Measurements from ENCODE around the gene PCDHB3.
"Not testable (repeated sequence)": the region's sequence is repeated elsewhere in the genome, so short reads cannot be mapped to it uniquely, and the experiment has no call there.

Gene PCDHB3

GRCh38 chr5:141102070-141102469 lies 1.8 kb downstream of the PCDHB3 start:
- Histone ChIP-seq H3K4me3 (ENCODE audit: low read depth in 1 of 2, low read length in 2 of 2) (peak overlapping the region in 1 of 2 donors; percentile 57), H3K9me3 (ENCODE audit: control insufficient read depth in 1 of 2, low read length in 2 of 2) (peaks cover 15 to 31% of the 10 kb centered on the region in 2 donors)
- H3K27ac ChIP-seq (ENCODE audit: low read length); H3K27me3 ChIP-seq (ENCODE audit: low read depth, low read length); H3K36me3 ChIP-seq (ENCODE audit: control insufficient read depth in 1 of 2, insufficient read depth in 2 of 2, low read length in 2 of 2); H3K4me1 ChIP-seq (ENCODE audit: control insufficient read depth in 1 of 2, insufficient read depth in 2 of 2, low read length in 2 of 2): not testable (repeated sequence)

DNA sequence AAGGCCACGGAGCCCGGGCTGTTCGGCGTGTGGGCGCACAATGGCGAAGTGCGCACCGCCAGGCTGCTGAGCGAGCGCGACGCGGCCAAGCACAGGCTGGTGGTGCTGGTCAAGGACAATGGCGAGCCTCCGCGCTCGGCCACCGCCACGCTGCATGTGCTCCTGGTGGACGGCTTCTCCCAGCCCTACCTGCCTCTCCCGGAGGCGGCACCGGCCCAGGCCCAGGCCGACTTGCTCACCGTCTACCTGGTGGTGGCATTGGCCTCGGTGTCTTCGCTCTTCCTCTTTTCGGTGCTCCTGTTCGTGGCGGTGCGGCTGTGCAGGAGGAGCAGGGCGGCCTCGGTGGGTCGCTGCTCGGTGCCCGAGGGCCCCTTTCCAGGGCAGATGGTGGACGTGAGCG lies 2.2 kb downstream of the PCDHB3 start:
- H3K27ac ChIP-seq (ENCODE audit: low read length); H3K4me1 ChIP-seq (ENCODE audit: control insufficient read depth in 1 of 2, insufficient read depth in 2 of 2, low read length in 2 of 2); H3K27me3 ChIP-seq (ENCODE audit: low read depth, low read length); H3K36me3 ChIP-seq (ENCODE audit: control insufficient read depth in 1 of 2, insufficient read depth in 2 of 2, low read length in 2 of 2): not testable (repeated sequence)
- peaks cover 15 to 28% of the 10 kb centered on the region in 2 donors for H3K9me3 ChIP-seq (ENCODE audit: control insufficient read depth in 1 of 2, low read length in 2 of 2)
- peak overlapping the region in 1 of 2 donors; percentile 3 for H3K4me3 ChIP-seq (ENCODE audit: low read depth in 1 of 2, low read length in 2 of 2)

GRCh38 chr5:141105350-141105749 lies 5.1 kb downstream of the PCDHB3 start:
- H3K4me1 ChIP-seq (ENCODE audit: control insufficient read depth in 1 of 2, insufficient read depth in 2 of 2, low read length in 2 of 2): no peaks in the 10 kb centered on the region
- no peak overlapping the region for H3K4me3 ChIP-seq (ENCODE audit: low read depth in 1 of 2, low read length in 2 of 2)
- H3K27ac ChIP-seq (ENCODE audit: low read length): no peak overlapping the region
- peaks cover 6 to 38% of the 10 kb centered on the region in 2 donors for H3K9me3 ChIP-seq (ENCODE audit: control insufficient read depth in 1 of 2, low read length in 2 of 2)
- H3K27me3 ChIP-seq (ENCODE audit: low read depth, low read length): no peaks in the 10 kb centered on the region
- no peaks in the 10 kb centered on the region for H3K36me3 ChIP-seq (ENCODE audit: control insufficient read depth in 1 of 2, insufficient read depth in 2 of 2, low read length in 2 of 2)

DNA sequence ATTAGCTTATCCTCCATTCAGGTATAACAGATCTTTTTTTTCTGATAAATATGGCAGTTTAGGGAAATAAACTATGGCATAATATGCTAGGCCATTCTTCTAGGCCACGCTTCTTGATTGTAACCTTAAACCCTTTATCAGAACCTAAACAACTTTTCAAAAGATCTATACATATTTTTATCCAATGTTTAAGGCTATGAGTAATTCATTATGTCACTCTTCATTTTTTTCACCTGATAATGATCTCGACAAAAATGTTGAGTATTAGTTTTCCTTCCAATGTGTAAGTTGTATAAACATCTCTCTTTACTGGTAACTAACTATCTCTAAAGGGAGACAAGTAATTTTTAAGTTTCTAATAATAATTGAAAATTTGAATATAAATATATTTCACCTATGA lies 19.0 kb downstream of the PCDHB3 start:
- Histone ChIP-seq H3K4me3 (ENCODE audit: low read depth in 1 of 2, low read length in 2 of 2) (no peak overlapping the region), H3K27ac (ENCODE audit: low read length) (no peak overlapping the region), H3K27me3 (ENCODE audit: low read depth, low read length) (no peaks in the 10 kb centered on the region), H3K4me1 (ENCODE audit: control insufficient read depth in 1 of 2, insufficient read depth in 2 of 2, low read length in 2 of 2) (no peaks in the 10 kb centered on the region), H3K36me3 (ENCODE audit: control insufficient read depth in 1 of 2, insufficient read depth in 2 of 2, low read length in 2 of 2) (no peaks in the 10 kb centered on the region), H3K9me3 (ENCODE audit: control insufficient read depth in 1 of 2, low read length in 2 of 2) (peaks cover 15 to 45% of the 10 kb centered on the region in 2 donors)

- Histone ChIP-seq H3K27ac (ENCODE audit: low read length) (no peak within 1 kb of the TSS), H3K4me1 (ENCODE audit: control insufficient read depth in 1 of 2, insufficient read depth in 2 of 2, low read length in 2 of 2) (no peaks in the 10 kb centered on the region), H3K27me3 (ENCODE audit: low read depth, low read length) (no peaks in the 10 kb centered on the region), H3K4me3 (ENCODE audit: low read depth in 1 of 2, low read length in 2 of 2) (peak within 1 kb of the TSS; percentile 12 to 47), H3K9me3 (ENCODE audit: control insufficient read depth in 1 of 2, low read length in 2 of 2) (peaks cover 14 to 34% of the 10 kb centered on the region in 2 donors), H3K36me3 (ENCODE audit: control insufficient read depth in 1 of 2, insufficient read depth in 2 of 2, low read length in 2 of 2) (no peaks in the 10 kb centered on the region)
These were observed 21.3 kb downstream of the PCDHB3 start, which contains the start of gene PCDHB4 for GRCh38 chr5:141121563-141121962. PCDHB4 (plus strand) TSS chr5:141121818; CDS start chr5:141121999, 181 bp downstream.

DNA sequence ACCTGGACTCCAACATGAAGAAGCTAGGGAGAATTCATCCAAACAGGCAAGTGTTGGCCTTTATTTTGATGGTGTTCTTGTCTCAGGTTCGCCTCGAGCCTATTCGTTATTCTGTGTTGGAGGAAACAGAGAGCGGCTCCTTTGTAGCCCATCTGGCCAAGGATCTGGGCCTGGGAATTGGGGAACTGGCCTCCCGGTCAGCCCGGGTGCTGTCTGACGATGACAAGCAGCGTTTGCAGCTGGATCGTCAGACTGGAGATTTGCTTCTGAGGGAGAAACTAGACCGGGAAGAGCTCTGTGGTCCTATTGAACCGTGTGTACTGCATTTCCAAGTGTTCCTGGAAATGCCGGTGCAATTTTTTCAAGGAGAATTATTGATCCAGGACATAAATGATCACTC lies 21.7 kb downstream of the PCDHB3 start:
- H3K27me3 ChIP-seq (ENCODE audit: low read depth, low read length): no peaks in the 10 kb centered on the region
- no peak overlapping the region for H3K27ac ChIP-seq (ENCODE audit: low read length)
- H3K4me1 ChIP-seq (ENCODE audit: control insufficient read depth in 1 of 2, insufficient read depth in 2 of 2, low read length in 2 of 2): no peaks in the 10 kb centered on the region
- H3K9me3 ChIP-seq (ENCODE audit: control insufficient read depth in 1 of 2, low read length in 2 of 2): peaks cover 12 to 30% of the 10 kb centered on the region in 2 donors
- H3K4me3 ChIP-seq (ENCODE audit: low read depth in 1 of 2, low read length in 2 of 2): peak overlapping the region; percentile 12 to 47
- H3K36me3 ChIP-seq (ENCODE audit: control insufficient read depth in 1 of 2, insufficient read depth in 2 of 2, low read length in 2 of 2): no peaks in the 10 kb centered on the region

GRCh38 chr5:141123396-141124135 lies 23.3 kb downstream of the PCDHB3 start:
- H3K27ac ChIP-seq (ENCODE audit: low read length): not testable (repeated sequence)

GRCh38 chr5:141127305-141127704 lies 27.0 kb downstream of the PCDHB3 start:
- Histone ChIP-seq H3K9me3 (ENCODE audit: control insufficient read depth in 1 of 2, low read length in 2 of 2) (peaks cover 7 to 20% of the 10 kb centered on the region in 2 donors), H3K4me1 (ENCODE audit: control insufficient read depth in 1 of 2, insufficient read depth in 2 of 2, low read length in 2 of 2) (no peaks in the 10 kb centered on the region), H3K36me3 (ENCODE audit: control insufficient read depth in 1 of 2, insufficient read depth in 2 of 2, low read length in 2 of 2) (no peaks in the 10 kb centered on the region), H3K27me3 (ENCODE audit: low read depth, low read length) (no peaks in the 10 kb centered on the region), H3K4me3 (ENCODE audit: low read depth in 1 of 2, low read length in 2 of 2) (no peak overlapping the region), H3K27ac (ENCODE audit: low read length) (no peak overlapping the region)

More at GRCh38 chr5:141123396-141124135, 23.3 kb downstream of the PCDHB3 start:
- peak overlapping the region in 1 of 2 donors; percentile 32 for H3K4me3 ChIP-seq (ENCODE audit: low read depth in 1 of 2, low read length in 2 of 2)
- not testable (repeated sequence) for H3K4me1 ChIP-seq (ENCODE audit: control insufficient read depth in 1 of 2, insufficient read depth in 2 of 2, low read length in 2 of 2); H3K27me3 ChIP-seq (ENCODE audit: low read depth, low read length); H3K36me3 ChIP-seq (ENCODE audit: control insufficient read depth in 1 of 2, insufficient read depth in 2 of 2, low read length in 2 of 2)
- H3K9me3 ChIP-seq (ENCODE audit: control insufficient read depth in 1 of 2, low read length in 2 of 2): peaks cover 12 to 29% of the 10 kb centered on the region in 2 donors

DNA sequence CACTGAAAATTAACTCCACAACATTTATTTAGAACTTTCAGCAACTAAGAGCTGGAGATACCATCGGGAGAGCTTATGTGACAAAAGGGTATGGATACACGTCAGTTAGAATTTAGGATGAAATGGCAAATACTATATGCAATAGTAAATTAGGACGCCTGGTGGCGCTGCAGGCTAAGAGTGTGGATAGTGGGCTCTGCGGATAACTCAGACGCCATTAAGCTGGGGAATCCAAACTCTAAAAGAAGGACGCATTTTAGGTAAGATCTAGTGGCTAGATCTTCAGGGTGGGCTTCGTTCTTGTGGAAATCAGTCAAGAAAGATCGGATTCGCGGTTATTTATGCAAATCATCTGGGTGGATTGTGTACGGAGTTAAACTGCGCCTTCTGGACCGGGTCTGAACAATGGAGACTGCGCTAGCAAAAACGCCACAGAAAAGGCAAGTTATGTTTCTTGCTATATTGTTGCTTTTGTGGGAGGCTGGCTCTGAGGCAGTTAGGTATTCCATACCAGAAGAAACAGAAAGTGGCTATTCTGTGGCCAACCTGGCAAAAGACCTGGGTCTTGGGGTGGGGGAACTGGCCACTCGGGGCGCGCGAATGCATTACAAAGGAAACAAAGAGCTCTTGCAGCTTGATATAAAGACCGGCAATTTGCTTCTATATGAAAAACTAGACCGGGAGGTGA lies 34.9 kb downstream of the PCDHB3 start, which contains the start of gene PCDHB5:
TSS of gene PCDHB5 (plus strand) at position 177 of the 688 bp plus-strand sequence. CDS start at position 406, 229 bp downstream.
- Histone ChIP-seq H3K27ac (ENCODE audit: low read length) (no peak within 1 kb of the TSS), H3K9me3 (ENCODE audit: control insufficient read depth in 1 of 2, low read length in 2 of 2) (peaks cover 24 to 62% of the 10 kb centered on the region in 2 donors), H3K36me3 (ENCODE audit: control insufficient read depth in 1 of 2, insufficient read depth in 2 of 2, low read length in 2 of 2) (no peaks in the 10 kb centered on the region), H3K4me1 (ENCODE audit: control insufficient read depth in 1 of 2, insufficient read depth in 2 of 2, low read length in 2 of 2) (no peaks in the 10 kb centered on the region), H3K27me3 (ENCODE audit: low read depth, low read length) (no peaks in the 10 kb centered on the region), H3K4me3 (ENCODE audit: low read depth in 1 of 2, low read length in 2 of 2) (peak within 1 kb of the TSS; percentile 42 to 69)

DNA sequence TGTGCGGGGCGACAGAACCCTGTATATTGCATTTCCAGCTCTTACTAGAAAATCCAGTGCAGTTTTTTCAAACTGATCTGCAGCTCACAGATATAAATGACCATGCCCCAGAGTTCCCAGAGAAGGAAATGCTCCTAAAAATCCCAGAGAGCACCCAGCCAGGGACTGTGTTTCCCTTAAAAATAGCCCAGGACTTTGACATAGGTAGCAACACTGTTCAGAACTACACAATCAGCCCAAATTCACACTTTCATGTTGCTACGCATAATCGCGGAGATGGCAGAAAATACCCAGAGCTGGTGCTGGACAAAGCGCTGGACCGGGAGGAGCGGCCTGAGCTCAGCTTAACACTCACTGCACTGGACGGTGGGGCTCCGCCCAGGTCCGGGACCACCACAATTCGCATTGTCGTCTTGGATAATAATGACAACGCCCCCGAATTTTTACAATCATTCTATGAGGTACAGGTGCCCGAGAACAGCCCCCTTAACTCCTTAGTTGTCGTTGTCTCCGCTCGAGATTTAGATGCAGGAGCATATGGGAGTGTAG lies 35.5 kb downstream of the PCDHB3 start:
- H3K9me3 ChIP-seq (ENCODE audit: control insufficient read depth in 1 of 2, low read length in 2 of 2): peaks cover 24 to 61% of the 10 kb centered on the region in 2 donors

GRCh38 chr5:141137346-141137745 lies 37.1 kb downstream of the PCDHB3 start:
- not testable (repeated sequence) for H3K36me3 ChIP-seq (ENCODE audit: control insufficient read depth in 1 of 2, insufficient read depth in 2 of 2, low read length in 2 of 2); H3K27ac ChIP-seq (ENCODE audit: low read length); H3K27me3 ChIP-seq (ENCODE audit: low read depth, low read length); H3K4me1 ChIP-seq (ENCODE audit: control insufficient read depth in 1 of 2, insufficient read depth in 2 of 2, low read length in 2 of 2)
- Histone ChIP-seq H3K9me3 (ENCODE audit: control insufficient read depth in 1 of 2, low read length in 2 of 2) (peaks cover 22 to 61% of the 10 kb centered on the region in 2 donors), H3K4me3 (ENCODE audit: low read depth in 1 of 2, low read length in 2 of 2) (peak overlapping the region in 1 of 2 donors; percentile 69)

More for the DNA sequence above, 35.5 kb downstream of the PCDHB3 start:
- Histone ChIP-seq H3K4me3 (ENCODE audit: low read depth in 1 of 2, low read length in 2 of 2) (peak overlapping the region; percentile 42 to 69), H3K36me3 (ENCODE audit: control insufficient read depth in 1 of 2, insufficient read depth in 2 of 2, low read length in 2 of 2) (no peaks in the 10 kb centered on the region), H3K4me1 (ENCODE audit: control insufficient read depth in 1 of 2, insufficient read depth in 2 of 2, low read length in 2 of 2) (no peaks in the 10 kb centered on the region), H3K27ac (ENCODE audit: low read length) (no peak overlapping the region), H3K27me3 (ENCODE audit: low read depth, low read length) (no peaks in the 10 kb centered on the region)
